Measurements from ENCODE around the gene NHLRC3. TPM values are rescaled to one million over a fixed set of nuclear protein-coding genes. Genes with fewer than 3 reads are reported as not detected.

Gene NHLRC3
- total RNA-seq, 2 donors from 2014 or later = 18.4 to 23.8 TPM

DNA sequence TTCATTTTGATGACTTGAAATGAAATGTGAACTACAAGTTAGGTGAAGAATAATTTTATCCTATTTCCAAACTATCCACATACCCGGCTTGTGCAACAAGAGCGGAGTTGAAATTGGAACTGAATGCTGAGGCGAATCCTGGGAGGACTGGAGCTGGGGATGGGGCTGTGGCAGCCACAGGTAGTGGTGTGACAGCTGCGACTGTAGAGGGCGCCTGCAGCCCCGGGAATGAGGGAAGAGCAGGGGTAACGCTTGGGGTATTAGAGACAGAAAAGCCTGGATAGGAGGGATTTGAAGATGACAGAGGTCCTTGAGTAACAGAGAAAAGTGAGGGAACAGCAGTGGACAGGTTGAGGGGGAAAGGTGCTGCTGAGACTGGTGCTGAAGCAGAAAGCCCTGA lies 25.6 kb upstream of the NHLRC3 start:
- no peak overlapping the region for H3K4me3 ChIP-seq
- intact Hi-C loops (cut with DNase I) = no loop called here

DNA sequence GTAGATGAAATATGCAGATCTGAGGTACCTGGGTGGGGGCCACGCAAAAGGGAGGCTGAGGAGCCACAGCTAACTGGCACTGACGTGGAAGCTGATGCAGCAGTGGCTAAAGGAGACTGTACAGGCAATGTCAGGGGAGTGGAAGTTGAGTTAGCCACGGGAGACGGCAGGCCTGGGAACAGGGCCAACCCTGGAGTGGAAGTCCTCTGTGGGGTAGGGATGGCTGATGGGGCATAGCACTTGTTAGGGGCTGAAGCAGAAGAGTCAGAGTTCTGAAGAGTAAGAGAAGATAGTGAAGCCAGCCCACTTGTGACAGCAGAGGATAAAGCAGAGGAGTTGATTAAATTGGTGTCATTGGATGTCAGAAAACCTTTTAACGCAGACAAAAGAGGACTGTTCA lies 24.8 kb upstream of the NHLRC3 start:
- no peak for DNase-seq
- Histone ChIP-seq H3K27ac (no peak overlapping the region), H3K9ac (ENCODE audit: low read depth in 2 of 2, low read length in 2 of 2) (no peak overlapping the region), H3K9me3 (no peaks in the 10 kb centered on the region), H3K27me3 (no peaks in the 10 kb centered on the region), H3K36me3 (no peaks in the 10 kb centered on the region), H3K4me1 (no peaks in the 10 kb centered on the region), H3K4me3 (no peak overlapping the region)
- TF ChIP-seq, protein P1, sequence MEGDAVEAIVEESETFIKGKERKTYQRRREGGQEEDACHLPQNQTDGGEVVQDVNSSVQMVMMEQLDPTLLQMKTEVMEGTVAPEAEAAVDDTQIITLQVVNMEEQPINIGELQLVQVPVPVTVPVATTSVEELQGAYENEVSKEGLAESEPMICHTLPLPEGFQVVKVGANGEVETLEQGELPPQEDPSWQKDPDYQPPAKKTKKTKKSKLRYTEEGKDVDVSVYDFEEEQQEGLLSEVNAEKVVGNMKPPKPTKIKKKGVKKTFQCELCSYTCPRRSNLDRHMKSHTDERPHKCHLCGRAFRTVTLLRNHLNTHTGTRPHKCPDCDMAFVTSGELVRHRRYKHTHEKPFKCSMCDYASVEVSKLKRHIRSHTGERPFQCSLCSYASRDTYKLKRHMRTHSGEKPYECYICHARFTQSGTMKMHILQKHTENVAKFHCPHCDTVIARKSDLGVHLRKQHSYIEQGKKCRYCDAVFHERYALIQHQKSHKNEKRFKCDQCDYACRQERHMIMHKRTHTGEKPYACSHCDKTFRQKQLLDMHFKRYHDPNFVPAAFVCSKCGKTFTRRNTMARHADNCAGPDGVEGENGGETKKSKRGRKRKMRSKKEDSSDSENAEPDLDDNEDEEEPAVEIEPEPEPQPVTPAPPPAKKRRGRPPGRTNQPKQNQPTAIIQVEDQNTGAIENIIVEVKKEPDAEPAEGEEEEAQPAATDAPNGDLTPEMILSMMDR (IDR thresholded peaks at IDR 0.05) = no peak
- intact Hi-C loops (cut with DNase I) = no loop called here

More for the DNA sequence above, 25.6 kb upstream of the NHLRC3 start:
- no peaks in the 10 kb centered on the region for H3K36me3 ChIP-seq
- no peaks in the 10 kb centered on the region for H3K4me1 ChIP-seq
- no peaks in the 10 kb centered on the region for H3K27me3 ChIP-seq
- no peak for DNase-seq
- H3K27ac ChIP-seq = no peak overlapping the region
- TF ChIP-seq, protein P1 (IDR thresholded peaks at IDR 0.05) = no peak
- H3K9me3 ChIP-seq = no peaks in the 10 kb centered on the region
- no peak overlapping the region for H3K9ac ChIP-seq (ENCODE audit: low read depth in 2 of 2, low read length in 2 of 2)

DNA sequence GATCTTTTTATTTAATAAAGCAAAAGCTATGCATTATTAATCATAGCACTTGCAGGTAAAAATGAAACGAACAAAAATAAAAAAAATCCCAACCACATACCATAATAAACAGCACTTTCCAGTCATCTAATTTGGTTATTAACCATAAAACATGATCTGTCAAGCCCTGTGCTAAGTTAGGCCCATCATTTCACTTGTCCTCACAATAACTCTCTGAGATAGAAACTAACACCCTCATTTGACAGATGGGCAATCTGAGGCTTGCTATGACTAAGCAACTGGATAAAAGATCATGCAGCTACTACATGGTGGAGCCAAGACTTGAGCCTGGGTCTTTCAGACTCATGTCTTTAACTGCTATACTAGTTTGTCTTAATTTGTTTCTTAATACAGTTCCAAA lies 22.2 kb upstream of the NHLRC3 start:
- no peak overlapping the region for H3K4me3 ChIP-seq
- H3K4me1 ChIP-seq = no peaks in the 10 kb centered on the region
- intact Hi-C loops (cut with DNase I) = no loop called here
- TF ChIP-seq, protein P1 (IDR thresholded peaks at IDR 0.05) = no peak
- no peak overlapping the region for H3K27ac ChIP-seq
- DNase-seq = no peak
- no peaks in the 10 kb centered on the region for H3K9me3 ChIP-seq
- no peaks in the 10 kb centered on the region for H3K27me3 ChIP-seq
- H3K9ac ChIP-seq (ENCODE audit: low read depth in 2 of 2, low read length in 2 of 2) = no peak overlapping the region
- H3K36me3 ChIP-seq = no peaks in the 10 kb centered on the region

DNA sequence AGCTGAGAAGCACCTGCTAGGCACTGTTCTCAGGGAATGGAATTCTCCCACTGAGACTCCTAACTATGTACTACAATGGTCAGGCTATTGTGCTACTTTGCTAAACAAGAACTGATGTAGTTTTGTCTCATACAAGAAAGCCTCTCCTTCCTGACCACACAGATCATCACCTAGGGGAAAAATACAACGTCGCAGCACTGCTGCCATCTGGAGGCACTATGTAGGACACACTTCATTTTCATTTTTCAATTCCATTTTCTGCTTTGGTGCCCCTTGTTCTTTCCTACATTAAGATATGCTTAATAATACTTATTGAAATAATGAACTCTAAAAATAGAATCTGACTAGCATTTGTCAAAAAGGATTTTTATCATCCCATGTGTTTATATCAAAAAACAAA lies 21.5 kb upstream of the NHLRC3 start:
- Histone ChIP-seq H3K27me3 (no peaks in the 10 kb centered on the region), H3K4me1 (no peaks in the 10 kb centered on the region), H3K36me3 (no peaks in the 10 kb centered on the region), H3K4me3 (no peak overlapping the region), H3K27ac (no peak overlapping the region), H3K9ac (ENCODE audit: low read depth in 2 of 2, low read length in 2 of 2) (no peak overlapping the region), H3K9me3 (no peaks in the 10 kb centered on the region)
- no peak for DNase-seq
- TF ChIP-seq, protein P1 (IDR thresholded peaks at IDR 0.05) = peak; percentile 18
- intact Hi-C loops (cut with DNase I) = no loop called here

DNA sequence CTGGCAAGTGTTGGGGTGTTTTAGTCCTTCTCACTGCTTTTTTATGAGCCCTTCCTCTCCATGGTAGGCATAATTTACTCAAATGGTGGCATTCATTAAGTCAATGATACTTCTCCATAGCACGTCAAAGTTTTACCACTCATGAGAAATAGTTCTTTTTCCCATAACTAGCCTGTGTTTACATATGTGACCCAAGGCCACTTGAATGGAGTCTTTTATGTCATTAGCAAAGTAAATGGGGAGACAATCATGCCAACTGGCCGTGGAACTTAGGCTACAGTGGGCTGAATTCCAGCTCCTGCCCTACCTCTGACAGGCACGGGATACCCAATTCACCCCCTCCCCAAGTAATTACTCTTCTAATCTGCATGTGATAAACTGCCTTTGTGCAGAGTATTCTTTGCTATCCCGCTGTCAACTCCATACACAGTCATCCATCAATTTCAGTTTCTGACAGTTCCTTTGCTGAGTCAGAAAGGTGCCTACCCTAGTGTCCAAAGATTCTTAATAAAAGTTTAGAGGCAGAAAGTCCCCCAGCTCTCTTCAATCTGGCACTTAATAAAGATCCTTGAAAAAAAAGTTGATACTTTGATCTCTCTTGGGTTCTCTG lies 17.3 kb upstream of the NHLRC3 start:
- TF ChIP-seq, protein P1 (IDR thresholded peaks at IDR 0.05) = no peak
- Histone ChIP-seq H3K9ac (ENCODE audit: low read depth in 2 of 2, low read length in 2 of 2) (no peak overlapping the region), H3K4me1 (no peaks in the 10 kb centered on the region), H3K27me3 (no peaks in the 10 kb centered on the region), H3K36me3 (no peaks in the 10 kb centered on the region), H3K4me3 (no peak overlapping the region), H3K27ac (no peak overlapping the region), H3K9me3 (no peaks in the 10 kb centered on the region)
- intact Hi-C loops (cut with DNase I) = no loop called here
- DNase-seq = no peak
